Stimulated activated naive B cell treated with anti-CD40 and anti-IgM and Interleukin-4, amounts not matched to agents 10 μg/mL and 1 μg/mL and 100 μg/mL, for 72 hours (primary cell): Measurements from ENCODE around the gene TTBK2.
A peak's percentile ranks its signal among the peaks of the same experiment; 100 is the strongest.
"Not testable (repeated sequence)": the region's sequence is repeated elsewhere in the genome, so short reads cannot be mapped to it uniquely, and the experiment has no call there.

Source experiments
- ATAC-seq, 2 donors: fragments of 150-1000 bp; cut with Tn5 transposase; replicated peaks; 2 replicates each; pipeline ENCODE4 v1.10.0; 2021; ENCODE audit warnings: moderate library complexity in 1 of 2
- DNase-seq: peaks from one replicate; pipeline ENCODE4 v3.0.0; 2021
- H3K27ac Mint-ChIP-seq: one replicate; pipeline ENCODE4 v1.8.0; 2022; ENCODE audit warnings: mild to moderate bottlenecking, mixed read lengths
- H3K27me3 Mint-ChIP-seq, 2 donors: one replicate each; pipeline ENCODE4 v1.8.0; 2022; ENCODE audit warnings: mixed read lengths in 2 of 2
- H3K36me3 Mint-ChIP-seq, 2 donors: one replicate each; pipeline ENCODE4 v1.8.0; 2022; ENCODE audit warnings: mixed read lengths in 2 of 2, mild to moderate bottlenecking in 1 of 2
- H3K4me1 Mint-ChIP-seq, 2 donors: one replicate each; pipeline ENCODE4 v1.8.0; 2022; ENCODE audit warnings: mixed read lengths in 2 of 2, mild to moderate bottlenecking in 1 of 2
- H3K4me3 Mint-ChIP-seq, 2 donors: one replicate each; pipeline ENCODE4 v1.8.0; 2022; ENCODE audit warnings: mild to moderate bottlenecking in 2 of 2, mixed read lengths in 2 of 2, moderate library complexity in 1 of 2
- H3K9me3 Mint-ChIP-seq, 2 donors: one replicate each; pipeline ENCODE4 v1.8.0; 2022; ENCODE audit warnings: mixed read lengths in 2 of 2, mild to moderate bottlenecking in 1 of 2

The TTBK2 gene

DNA sequence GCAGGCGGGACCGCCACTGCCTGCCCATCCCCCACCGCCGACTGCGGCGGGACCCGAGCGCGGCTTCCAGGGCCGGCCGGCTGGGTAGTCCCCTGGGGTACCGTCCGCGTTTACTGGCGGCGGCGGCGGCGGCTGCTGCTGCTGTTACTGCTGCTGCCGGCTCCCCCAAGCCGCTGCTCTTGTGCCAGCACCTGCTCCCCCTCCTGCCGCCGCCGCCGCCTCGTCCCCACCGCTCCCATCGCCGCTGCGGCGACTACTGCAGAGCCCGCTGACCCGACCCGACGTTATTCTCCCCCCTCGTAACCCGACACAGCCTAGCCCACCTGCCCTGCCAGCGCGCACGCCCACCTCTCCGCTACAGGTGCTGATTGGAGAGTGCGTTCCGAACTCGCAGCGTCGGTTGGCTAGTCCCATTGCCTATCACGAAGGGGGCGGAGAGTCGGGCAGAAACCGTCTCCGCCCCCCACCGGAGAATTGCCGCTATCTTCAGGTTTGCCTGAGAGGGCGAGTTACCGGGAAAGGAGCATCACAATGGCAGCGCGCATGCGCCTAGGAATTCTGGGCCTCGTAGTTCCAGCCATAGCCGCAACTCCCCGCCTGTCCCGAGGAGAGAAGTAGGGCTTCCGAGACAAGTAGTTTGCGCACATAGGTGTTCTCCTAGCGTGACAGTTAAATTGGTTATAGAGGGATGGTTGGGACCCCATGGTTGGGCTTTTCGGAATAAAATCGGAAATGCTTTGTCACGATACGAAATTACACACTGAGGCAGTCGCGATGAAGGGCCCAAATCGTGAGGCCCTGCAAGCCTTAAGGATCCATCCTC, at the start of gene TTBK2:
Gene TTBK2 (minus strand): TSS at position 260 of the 823 bp plus-strand sequence. CDS start 42,161 bp downstream, outside the sequence.
- peak within 1 kb of the TSS; percentile 87 to 94 for H3K4me3 Mint-ChIP-seq
- peaks cover 16 to 34% of the 10 kb centered on the region in 2 donors for H3K4me1 Mint-ChIP-seq
- H3K36me3 Mint-ChIP-seq = no peaks in the 10 kb centered on the region
- DNase-seq (peak; percentile 98), ATAC-seq (peak; percentile 95)
- H3K27me3 Mint-ChIP-seq = no peaks in the 10 kb centered on the region
- H3K27ac Mint-ChIP-seq = peak within 1 kb of the TSS; percentile 94
- no peaks in the 10 kb centered on the region for H3K9me3 Mint-ChIP-seq

DNA sequence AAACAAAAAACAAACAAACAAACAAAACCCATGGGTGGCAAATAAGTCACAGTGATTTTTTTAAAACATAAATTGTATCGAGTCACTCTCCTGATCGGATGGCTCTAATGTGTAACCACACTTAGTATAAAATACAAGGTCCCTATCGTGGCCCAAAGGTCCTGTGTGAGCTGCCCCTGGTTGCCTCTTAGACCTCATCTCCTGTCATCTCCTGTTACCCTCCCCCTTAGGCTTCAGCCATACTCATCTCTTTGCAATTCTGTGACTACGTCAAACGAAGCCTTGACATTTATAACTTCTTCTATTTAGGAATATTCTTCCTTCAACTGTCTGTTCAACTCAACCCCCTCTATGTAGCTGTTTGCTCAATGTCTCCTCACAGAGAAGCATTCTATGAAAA, 43.9 kb upstream of the TTBK2 start:
- Mint-ChIP-seq H3K4me1 (peaks cover 2 to 8% of the 10 kb centered on the region in 2 donors), H3K9me3 (peaks cover 0 to 2% of the 10 kb centered on the region in 2 donors), H3K27me3 (no peaks in the 10 kb centered on the region), H3K4me3 (no peak overlapping the region), H3K27ac (no peak overlapping the region), H3K36me3 (peaks cover 35 to 60% of the 10 kb centered on the region in 2 donors)
- DNase-seq (no peak), ATAC-seq (no peak)

DNA sequence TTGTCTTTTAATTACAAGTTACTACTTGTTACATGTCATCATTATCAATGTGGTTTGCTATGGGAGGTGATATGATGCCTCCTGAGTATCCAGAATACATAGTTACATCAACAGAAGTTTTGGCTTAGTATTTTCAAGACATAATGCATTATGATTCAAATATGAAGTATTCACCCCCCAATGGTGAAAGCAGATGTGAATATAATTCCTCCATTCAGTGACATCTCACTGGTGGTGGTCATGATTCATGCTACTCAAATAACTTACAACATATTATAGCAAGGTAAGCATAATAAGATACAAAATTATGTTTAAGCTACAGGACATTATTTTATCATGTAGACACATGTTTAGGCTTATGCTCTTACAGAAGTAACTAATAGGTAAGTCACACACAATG, 34.9 kb upstream of the TTBK2 start:
- Mint-ChIP-seq H3K4me3 (no peak overlapping the region), H3K36me3 (peaks cover 43 to 59% of the 10 kb centered on the region in 2 donors), H3K4me1 (peaks cover 4 to 13% of the 10 kb centered on the region in 2 donors), H3K27ac (no peak overlapping the region), H3K9me3 (no peaks in the 10 kb centered on the region), H3K27me3 (no peaks in the 10 kb centered on the region)
- DNase-seq = no peak
- ATAC-seq = no peak

DNA sequence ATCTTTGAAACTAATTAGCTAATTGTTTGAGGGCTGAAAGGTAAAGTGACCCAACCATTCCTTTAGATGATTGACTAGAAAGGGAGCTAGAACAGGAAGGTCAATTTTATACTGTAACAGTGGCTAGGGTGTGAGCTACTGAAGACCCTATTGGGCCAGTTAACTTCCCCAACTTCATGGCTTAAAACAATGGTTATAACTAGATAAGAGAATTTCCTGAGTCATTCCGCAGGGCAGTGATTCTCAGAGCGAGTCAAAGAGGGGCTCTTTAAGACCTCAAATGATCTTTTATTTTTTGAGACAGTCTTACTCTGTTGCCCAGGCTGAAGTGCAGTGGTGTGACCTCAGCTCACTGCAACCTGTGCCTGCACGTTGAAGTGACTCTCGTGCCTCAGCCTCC, 33.7 kb upstream of the TTBK2 start:
- no peaks in the 10 kb centered on the region for H3K27me3 Mint-ChIP-seq
- peaks cover 4 to 13% of the 10 kb centered on the region in 2 donors for H3K4me1 Mint-ChIP-seq
- peaks cover 47 to 57% of the 10 kb centered on the region in 2 donors for H3K36me3 Mint-ChIP-seq
- H3K9me3 Mint-ChIP-seq = no peaks in the 10 kb centered on the region
- DNase-seq = no peak
- no peak overlapping the region for H3K4me3 Mint-ChIP-seq
- no peak overlapping the region for H3K27ac Mint-ChIP-seq
- no peak for ATAC-seq

DNA sequence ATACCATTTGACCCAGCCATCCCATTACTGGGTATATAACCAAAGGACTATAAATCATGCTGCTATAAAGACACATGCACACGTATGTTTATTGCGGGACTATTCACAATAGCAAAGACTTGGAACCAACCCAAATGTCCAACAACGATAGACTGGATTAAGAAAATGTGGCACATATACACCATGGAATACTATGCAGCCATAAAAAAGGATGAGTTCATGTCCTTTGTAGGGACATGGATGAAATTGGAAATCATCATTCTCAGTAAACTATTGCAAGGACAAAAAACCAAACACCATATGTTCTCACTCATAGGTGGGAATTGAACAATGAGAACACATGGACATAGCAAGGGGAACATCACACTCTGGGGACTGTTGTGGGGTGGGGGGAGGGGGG, 28.3 kb upstream of the TTBK2 start:
- H3K4me3 Mint-ChIP-seq, DNase-seq, H3K4me1 Mint-ChIP-seq, H3K27me3 Mint-ChIP-seq, H3K9me3 Mint-ChIP-seq, H3K27ac Mint-ChIP-seq, ATAC-seq: not testable (repeated sequence)
- peaks cover 31 to 43% of the 10 kb centered on the region in 2 donors for H3K36me3 Mint-ChIP-seq

DNA sequence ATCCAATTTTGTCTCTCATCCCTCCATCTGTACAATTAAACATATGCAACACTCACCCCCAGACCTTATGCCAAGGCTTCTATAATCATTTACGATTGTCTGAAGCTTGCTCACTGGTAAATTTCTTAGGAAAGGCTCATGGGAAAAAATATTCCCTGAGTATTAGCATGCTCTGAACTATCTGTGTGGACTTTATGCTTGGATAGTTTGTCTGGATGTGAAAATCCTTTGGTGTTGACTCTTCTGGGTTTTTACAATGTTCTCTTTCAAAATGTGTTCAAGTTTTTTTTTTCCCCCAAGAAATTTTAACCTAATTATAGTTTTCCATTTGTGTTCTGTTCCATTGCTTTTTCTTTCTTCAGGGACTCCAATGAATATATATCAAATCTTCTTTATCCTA, 19.9 kb upstream of the TTBK2 start:
- H3K36me3 Mint-ChIP-seq = peaks cover 8 to 25% of the 10 kb centered on the region in 2 donors
- ATAC-seq = no peak
- peaks cover 0 to 1% of the 10 kb centered on the region in 2 donors for H3K9me3 Mint-ChIP-seq
- H3K27me3 Mint-ChIP-seq = no peaks in the 10 kb centered on the region
- peaks cover 0 to 2% of the 10 kb centered on the region in 2 donors for H3K4me1 Mint-ChIP-seq
- H3K27ac Mint-ChIP-seq = no peak overlapping the region
- DNase-seq = no peak
- no peak overlapping the region for H3K4me3 Mint-ChIP-seq

DNA sequence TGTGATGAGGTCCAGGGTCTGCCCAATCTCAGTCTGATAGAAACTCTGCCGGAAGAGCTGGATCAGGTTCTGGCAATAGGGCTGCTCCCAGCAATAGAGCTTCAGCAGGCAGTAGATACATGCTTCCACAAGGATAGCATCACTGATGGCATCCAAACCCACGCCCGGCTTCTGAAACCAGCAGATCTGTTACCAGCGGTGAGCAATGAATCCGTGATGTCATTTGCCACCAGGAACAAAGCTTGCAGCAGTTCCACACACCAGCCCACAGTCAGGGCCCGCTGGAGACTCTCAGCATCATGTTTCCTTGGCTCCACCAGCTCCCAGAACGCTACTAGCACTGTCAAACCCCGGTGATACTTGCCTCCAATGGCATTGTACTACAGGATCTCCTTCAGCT, 19.3 kb upstream of the TTBK2 start:
- Mint-ChIP-seq H3K27ac (peak overlapping the region; percentile 65), H3K4me3 (no peak overlapping the region), H3K27me3 (no peaks in the 10 kb centered on the region), H3K4me1 (peaks cover 0 to 2% of the 10 kb centered on the region in 2 donors), H3K9me3 (peaks cover 0 to 1% of the 10 kb centered on the region in 2 donors), H3K36me3 (peaks cover 8 to 22% of the 10 kb centered on the region in 2 donors)
- DNase-seq = no peak
- no peak for ATAC-seq

DNA sequence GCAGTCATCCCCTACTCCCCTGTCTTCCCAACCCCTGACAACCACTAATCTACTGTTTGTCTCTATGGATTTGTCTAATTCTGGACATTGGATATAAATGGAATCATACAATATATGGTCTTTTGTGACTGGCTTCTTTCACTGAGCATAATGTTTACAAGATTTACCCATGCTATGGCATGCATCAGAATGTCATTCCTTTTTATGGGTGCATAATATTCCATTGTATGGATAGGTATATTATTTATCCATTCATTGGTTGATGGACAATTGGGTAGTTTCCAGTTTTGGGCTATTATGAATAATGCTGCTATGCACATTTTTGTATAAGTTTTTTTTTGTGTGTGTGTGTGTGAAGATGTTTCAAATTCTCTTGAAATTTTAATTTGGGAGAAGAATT, 16.6 kb upstream of the TTBK2 start:
- DNase-seq (no peak), ATAC-seq (no peak)
- H3K9me3 Mint-ChIP-seq = peaks cover 0 to 1% of the 10 kb centered on the region in 2 donors
- no peak overlapping the region for H3K4me3 Mint-ChIP-seq
- peaks cover 5 to 7% of the 10 kb centered on the region in 2 donors for H3K36me3 Mint-ChIP-seq
- no peak overlapping the region for H3K27ac Mint-ChIP-seq
- H3K4me1 Mint-ChIP-seq = peaks cover 0 to 2% of the 10 kb centered on the region in 2 donors
- no peaks in the 10 kb centered on the region for H3K27me3 Mint-ChIP-seq

DNA sequence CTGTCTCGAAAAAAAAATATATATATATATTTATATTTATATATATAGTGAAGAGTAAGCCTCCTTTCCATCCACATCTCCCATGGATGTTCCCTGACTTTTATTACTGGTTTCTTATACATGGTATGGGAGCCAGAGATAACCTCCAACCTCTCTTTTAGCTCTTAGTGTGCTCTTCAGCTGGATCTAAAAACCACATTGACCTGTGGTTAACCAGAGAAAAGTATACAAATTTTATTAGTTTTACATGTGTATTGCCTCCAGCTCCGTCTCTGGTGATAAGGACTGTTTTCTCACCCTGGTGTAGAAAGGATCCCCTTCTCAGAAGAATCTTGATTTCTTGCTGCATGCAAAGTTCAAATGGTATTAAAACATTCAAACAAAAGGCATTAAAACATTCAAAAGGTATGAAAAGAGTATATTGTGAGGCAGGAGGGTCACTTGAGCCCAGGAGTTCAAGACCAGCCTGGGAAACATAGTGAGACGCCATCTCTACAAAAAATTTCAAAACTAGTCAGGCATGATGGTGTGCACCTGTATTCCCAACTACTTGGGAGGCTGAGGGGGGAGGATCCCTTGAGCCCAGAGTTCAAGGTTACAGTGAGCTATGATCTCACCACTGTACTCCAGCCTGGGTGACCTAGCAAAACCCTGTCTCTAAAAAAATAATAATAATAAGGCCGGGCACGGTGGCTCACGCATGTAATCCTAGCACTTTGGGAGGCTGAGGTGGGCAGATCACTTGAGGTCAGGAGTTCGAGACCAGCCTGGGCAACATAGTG, 13.5 kb upstream of the TTBK2 start:
- Mint-ChIP-seq H3K27ac (no peak overlapping the region), H3K9me3 (peaks cover 0 to 1% of the 10 kb centered on the region in 2 donors), H3K4me3 (no peak overlapping the region), H3K27me3 (no peaks in the 10 kb centered on the region), H3K36me3 (peaks cover 0 to 1% of the 10 kb centered on the region in 2 donors), H3K4me1 (no peaks in the 10 kb centered on the region)
- no peak for ATAC-seq
- no peak for DNase-seq

DNA sequence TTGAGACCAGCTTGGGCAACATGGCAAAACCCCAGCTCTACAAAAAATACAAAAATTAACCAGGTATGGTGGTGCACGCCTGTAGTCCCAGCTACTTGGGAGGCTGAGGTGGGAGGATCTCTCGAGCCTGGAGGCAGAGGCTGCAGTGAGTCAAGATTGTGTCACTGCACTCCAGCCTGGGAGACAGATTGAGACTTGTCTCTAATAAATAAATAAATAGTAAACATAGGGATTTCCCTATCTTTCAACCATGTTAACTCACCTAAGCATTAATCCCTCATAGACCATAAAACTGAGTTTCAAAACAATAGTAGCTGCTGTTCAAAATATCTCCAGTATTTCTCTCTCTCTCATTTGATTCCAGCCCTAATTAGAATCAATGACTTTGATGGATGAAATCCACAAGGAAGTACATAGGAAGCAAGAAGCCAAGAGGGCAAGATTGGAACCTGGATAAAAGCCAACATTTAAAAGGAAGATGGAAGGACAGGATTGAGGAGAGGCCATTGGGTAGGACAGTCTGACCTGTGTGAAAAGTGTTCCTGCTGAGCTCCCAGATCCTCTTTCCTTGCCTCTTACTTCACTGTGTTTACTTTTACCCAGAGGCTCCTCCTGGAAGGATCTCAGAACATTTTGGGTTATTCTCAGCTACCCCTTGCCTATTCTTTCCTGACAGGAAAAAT, 12.4 kb upstream of the TTBK2 start:
- Mint-ChIP-seq H3K27ac (no peak overlapping the region), H3K27me3 (no peaks in the 10 kb centered on the region), H3K4me3 (no peak overlapping the region), H3K9me3 (no peaks in the 10 kb centered on the region), H3K36me3 (no peaks in the 10 kb centered on the region), H3K4me1 (no peaks in the 10 kb centered on the region)
- ATAC-seq (no peak), DNase-seq (no peak)

DNA sequence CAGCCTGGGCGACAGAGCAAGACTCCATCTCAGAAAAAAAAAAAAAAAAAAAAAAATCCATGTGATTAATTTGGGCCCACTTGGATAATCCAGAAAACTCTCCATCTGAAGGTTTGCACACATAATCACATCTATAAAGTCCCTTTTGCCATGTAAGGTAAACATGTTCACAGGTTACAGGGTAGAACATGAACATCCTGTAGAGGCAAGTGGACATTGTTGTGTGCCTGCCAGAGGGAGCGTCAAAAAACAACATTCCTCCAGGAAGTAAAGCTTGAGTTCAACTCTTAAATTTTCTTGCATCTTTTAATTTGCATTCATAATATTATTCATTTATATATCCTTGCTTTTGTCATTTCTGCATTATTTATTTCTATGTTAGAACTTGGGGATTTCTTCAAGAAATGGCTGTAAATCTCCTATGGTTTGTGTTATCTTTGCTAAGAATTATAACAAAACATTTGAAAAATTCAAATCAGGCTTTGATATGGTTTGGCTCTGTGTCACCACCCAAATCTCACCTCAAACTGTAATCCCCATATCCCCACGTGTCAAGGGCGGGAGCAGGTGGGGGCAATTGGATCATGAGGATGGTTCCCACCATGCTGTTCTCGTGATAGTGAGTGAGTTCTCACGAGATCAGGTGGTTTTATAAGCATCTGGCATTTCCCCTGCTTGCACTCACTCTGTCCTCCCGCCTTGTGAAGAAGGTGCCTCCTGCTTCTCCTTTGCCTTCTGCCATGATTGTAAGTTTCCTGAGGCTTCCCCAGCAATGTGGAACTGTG, 11.3 kb upstream of the TTBK2 start:
- no peaks in the 10 kb centered on the region for H3K9me3 Mint-ChIP-seq
- H3K27ac Mint-ChIP-seq = no peak overlapping the region
- no peak for DNase-seq
- no peak for ATAC-seq
- H3K4me3 Mint-ChIP-seq = no peak overlapping the region
- no peaks in the 10 kb centered on the region for H3K4me1 Mint-ChIP-seq
- H3K36me3 Mint-ChIP-seq = no peaks in the 10 kb centered on the region
- no peaks in the 10 kb centered on the region for H3K27me3 Mint-ChIP-seq

DNA sequence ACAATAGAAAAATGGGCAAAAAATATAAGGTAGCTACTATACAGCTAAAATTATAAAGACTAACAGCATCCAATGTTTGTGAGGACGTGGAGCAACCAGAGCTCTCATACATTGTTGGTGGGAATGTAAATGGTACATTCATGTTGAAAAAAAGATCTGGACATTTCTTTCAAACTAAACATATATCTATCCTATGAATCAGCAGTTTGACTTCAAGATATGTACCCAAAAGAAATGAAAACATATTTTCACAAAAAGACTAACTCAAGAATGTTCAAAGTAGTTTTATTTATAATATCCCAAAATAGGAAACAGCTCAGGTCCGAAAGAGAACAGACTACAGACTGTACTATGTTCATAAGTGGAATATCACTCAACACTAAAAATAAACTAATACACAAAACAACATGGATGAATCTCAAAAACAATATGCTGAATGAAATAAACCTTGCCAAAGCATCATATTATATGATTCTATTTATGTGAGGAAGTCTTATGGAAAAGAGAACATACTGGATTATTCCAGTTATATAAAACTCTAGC, 8.8 kb upstream of the TTBK2 start:
- no peaks in the 10 kb centered on the region for H3K4me1 Mint-ChIP-seq
- no peak overlapping the region for H3K27ac Mint-ChIP-seq
- H3K4me3 Mint-ChIP-seq = no peak overlapping the region
- H3K36me3 Mint-ChIP-seq = no peaks in the 10 kb centered on the region
- no peak for ATAC-seq
- H3K9me3 Mint-ChIP-seq = no peaks in the 10 kb centered on the region
- no peak for DNase-seq
- H3K27me3 Mint-ChIP-seq = no peaks in the 10 kb centered on the region

DNA sequence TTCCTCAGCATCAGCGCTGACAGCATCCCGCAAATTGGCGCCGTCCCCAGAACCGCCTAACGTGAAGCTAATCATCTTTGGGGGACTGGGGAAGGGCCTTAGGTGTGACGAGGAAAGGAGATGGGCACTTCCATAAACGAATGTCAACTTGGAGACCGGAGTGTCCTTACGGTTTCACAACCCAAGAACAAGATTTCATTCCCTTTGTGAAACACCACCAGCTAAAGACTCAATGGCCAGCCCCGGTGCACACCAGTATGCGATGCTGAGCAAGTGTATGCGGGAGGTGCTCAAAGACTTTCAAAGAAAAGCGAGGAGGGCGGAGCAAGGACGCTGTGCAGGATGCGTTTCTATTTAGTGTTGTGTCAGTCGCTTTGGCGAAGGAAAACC, 759 bp upstream of the TTBK2 start:
- peak overlapping the region; percentile 87 to 94 for H3K4me3 Mint-ChIP-seq
- peak; percentile 22 to 23 for ATAC-seq
- peak; percentile 2 for DNase-seq

More for the DNA sequence above, 759 bp upstream of the TTBK2 start:
- no peaks in the 10 kb centered on the region for H3K27me3 Mint-ChIP-seq
- H3K4me1 Mint-ChIP-seq = peaks cover 13 to 28% of the 10 kb centered on the region in 2 donors
- H3K36me3 Mint-ChIP-seq = no peaks in the 10 kb centered on the region
- H3K9me3 Mint-ChIP-seq = no peaks in the 10 kb centered on the region
- H3K27ac Mint-ChIP-seq = no peak overlapping the region
